Activated CD8-positive, alpha-beta memory T cell treated with anti-CD3 and anti-CD28 coated beads for 24 hours (primary cell): ENCODE data around the gene VWA8.
"Not testable (repeated sequence)": the region's sequence is repeated elsewhere in the genome, so short reads cannot be mapped to it uniquely, and the experiment has no call there.

Source experiments
- DNase-seq: peaks from one replicate; pipeline ENCODE4 v3.0.0-alpha.2; 2020

Gene VWA8

GRCh38 chr13:41678848-41679247, 282.1 kb downstream of the VWA8 start:
- DNase-seq: no peak

GRCh38 chr13:41678249-41678648, 282.7 kb downstream of the VWA8 start:
- DNase-seq: no peak

DNA sequence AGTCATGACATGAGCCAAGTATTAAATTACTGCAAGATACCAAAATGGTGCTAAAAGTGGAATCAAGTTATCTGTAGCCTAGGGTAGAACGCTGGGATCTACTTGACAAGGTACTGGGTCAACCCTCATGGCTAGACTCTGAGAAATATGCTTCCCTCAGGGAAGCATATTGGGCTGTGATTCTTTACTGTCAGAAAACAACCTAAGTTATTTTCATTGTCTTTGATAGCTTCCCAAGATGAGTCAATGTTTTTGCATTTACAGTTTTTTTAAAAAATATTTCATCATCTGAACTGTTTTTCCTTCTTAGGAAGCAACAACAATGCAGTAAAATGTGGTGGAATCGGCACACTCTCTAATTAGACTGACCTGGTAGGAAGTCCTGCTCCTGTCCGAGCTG, 285.6 kb downstream of the VWA8 start:
- no peak for DNase-seq

DNA sequence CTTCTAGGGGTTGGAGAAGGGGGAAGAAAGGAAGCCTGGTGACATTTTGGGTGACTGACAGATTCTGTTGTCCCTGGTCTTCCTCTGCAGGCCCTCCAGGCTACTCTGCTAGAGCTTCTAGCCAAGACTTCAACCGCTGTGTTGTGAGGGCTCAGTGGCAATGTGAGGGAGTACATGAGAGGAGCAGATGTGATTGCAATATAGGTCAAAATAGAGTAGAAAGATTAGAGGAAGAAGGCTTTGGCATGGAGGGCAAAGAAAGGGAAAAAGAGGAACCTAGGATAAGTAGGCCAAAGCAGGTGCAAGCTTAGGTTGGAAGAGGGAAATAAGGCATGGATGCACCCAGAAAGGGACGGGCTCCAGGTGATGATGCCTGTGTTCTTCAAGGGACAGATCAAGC, 286.7 kb downstream of the VWA8 start:
- DNase-seq: no peak

DNA sequence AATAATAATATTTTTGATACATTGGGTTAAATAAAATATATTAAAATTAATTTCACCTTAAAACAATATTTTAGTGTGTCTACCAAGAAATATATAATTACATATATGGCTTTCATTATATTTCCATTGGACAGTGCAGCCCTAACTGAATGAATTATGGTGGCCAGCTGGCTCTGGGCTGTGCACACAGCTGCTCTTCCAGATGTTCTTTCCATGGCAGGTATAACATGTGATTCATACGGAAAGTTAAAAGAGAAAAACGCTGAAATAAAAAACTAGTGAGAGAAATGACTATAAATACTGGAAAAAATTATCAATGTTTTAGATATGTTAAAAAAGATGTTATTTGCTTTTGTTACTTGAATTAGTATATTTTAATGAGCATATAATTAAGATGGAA, 287.3 kb downstream of the VWA8 start:
- DNase-seq: no peak

DNA sequence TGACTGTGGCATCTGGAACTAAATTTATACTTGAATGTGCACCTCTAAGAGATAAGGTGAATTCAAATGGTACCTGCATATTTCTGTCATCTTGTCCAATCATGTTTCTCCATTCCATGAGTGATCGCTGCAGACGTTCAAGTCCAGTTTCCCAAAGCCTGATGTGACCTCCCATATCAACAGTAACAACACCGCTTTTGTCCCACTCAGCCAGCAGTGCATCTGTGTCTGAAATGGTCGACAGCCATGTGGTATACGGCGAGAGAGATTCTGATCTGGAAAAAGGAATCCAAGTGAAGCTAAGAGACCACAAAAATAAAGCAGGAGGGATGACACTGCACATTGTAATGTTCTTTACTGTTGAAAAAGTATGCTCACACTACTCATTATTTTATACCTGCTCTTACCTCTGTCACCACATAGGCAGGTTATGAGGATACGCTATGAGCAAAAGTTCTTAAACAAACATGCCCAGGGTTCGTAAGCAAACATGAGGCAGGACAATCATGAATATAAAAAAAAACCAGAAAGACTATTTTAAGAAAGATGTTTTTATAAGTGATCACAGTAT, 290.0 kb downstream of the VWA8 start:
- no peak for DNase-seq

- DNase-seq: no peak
Measured at GRCh38 chr13:41668130-41668757, 292.7 kb downstream of the VWA8 start.

DNA sequence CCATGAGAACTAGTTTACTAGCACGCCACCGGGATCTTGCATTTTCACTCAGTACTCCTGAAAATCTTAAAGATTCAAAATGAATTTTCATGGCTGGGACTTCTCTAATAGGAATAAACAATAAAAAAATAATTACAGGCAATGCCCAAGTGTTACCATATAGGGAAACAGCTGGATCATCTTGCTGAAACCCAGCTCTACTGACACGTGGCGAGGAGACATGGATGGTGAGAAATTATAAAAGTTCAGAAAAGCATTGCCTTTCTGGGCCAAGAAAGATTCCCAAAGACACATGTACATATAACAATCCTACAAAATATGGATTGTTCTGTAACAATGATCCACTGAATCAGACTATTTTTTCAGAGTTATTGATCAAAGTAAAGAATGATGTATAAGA, 294.3 kb downstream of the VWA8 start:
- DNase-seq: no peak

DNA sequence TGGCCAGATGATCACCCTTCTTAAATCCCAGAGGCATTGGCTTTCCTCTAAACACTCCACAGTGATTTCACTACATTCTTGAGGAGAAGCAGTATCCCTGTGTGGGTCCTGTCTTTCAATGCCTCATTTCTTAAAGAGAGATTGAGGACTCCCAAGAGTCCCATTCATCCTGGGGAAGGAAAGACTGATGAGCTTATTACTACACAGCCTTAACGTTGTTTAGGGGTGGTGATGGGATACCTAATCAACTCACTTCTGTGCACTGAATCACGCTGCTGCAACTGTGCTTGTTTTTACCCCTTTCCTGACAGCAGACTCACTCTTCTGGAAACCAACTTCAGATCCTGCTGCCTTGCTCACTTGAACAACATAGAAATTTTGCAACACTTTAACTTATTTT, 300.5 kb downstream of the VWA8 start:
- DNase-seq: no peak

GRCh38 chr13:41658057-41658661, 302.8 kb downstream of the VWA8 start:
- DNase-seq: no peak

- no peak for DNase-seq
Measured at GRCh38 chr13:41655997-41656396, 304.9 kb downstream of the VWA8 start.

DNA sequence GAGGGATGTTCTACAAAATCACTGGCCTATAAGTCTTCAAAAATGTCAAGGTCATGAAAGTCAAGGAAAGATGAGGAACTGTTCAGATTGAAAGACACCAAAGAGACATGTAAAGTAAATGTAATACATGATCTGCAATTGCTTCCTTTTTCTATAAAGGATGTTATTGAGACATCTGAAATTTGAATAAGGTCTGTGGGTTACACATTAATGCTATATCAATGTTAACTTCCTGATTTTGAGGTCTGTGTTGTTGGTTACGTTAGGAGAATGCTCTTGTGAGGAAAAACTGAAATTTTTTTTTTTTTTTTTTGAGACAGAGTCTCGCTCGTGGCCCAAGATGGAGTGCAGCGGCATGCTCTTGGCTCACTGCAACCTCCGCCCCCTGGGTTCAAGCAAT, 306.1 kb downstream of the VWA8 start:
- DNase-seq: no peak

DNA sequence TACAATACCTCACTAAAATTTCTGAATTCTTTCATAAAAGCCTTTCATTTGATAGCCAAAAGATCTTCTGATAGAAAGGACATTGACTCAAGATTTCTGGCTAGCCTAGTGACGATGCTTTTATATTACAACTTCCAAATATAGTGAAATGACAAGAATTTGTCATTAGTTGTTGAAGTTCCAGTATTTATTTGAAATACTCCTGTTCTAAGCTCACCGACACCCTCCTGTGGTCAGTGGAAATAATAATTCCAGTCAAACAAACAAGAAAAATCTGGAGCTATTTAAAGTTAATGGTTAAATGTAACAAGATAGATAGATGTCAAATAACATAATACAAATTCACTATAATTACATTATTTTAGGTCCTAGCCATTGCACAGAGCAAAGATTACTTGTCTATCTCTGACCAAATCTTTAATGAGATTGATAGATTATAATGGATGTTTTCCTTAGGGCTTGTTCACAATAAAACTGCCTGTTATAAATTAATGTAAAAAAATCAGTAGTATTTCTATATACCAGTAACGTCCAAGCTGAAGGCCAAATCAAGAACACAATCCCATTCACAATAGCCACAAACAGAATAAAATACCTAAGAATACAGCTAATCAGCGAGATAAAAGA, 308.1 kb downstream of the VWA8 start:
- no peak for DNase-seq

GRCh38 chr13:41651413-41652058, 309.4 kb downstream of the VWA8 start:
- no peak for DNase-seq

DNA sequence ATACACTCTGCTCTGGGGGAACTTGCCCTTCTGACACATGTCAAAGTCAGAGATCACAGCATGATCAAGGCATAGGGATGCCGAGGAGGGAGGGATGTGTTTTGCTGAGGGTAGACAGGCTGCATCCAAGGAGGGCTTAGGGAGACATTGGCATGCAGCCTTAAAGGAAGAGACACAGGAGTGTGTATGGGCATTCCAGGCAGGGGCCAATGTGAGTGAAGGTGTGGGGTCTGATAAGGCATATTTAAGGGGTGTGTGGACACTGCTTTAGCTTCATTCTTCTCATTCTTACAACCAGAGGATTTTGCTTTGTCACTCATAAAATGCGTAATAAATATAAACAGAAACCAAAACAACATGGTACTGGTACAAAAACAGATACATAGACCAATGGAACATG, 310.2 kb downstream of the VWA8 start:
- no peak for DNase-seq

DNA sequence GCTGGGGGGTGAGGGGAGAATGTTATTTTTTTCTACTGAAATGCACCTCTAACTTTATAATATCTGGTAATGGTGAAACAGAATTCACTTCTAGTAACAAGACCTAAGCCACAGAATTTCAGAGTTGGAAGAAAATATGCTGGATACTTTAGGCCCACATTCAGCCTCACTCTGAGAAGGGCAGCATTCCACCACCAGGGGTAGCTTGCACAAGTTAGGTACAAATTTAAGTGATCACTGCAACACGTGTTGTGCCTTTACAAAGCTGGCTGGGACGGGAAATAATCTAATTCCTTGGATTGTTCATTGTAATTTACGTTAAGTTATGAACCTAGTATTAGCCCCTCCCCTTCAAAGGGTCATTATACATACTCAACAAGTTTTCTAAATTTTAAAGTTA, 311.2 kb downstream of the VWA8 start:
- no peak for DNase-seq

GRCh38 chr13:41648314-41648935, 312.5 kb downstream of the VWA8 start:
- DNase-seq: no peak

DNA sequence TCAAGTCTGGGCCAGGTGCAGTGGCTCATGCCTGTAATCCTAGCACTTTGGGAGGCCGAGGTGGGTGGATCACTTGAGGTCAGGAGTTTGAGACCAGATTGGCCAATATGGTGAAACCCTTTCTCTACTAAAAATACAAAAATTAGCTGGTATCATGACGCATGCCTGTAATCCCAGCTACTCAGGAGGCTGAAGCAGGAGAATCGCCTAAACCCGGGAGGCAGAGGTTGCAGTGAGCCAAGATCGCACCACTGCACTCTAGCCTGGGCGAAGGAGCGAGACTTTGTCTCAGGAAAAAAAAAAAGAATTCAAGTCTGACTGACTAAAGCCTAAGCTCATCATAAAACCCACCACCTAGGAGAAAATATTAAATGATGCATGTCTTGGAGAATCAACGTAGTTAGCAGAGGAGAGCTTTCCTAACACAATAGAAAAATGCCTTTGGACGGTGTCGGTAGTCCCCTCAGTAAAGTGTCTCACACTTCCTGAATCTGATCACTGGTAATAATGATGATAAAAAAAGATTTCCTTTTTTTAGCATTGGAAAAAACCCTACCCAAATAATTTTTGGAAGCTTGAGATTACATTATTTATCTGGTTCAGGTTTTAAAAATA, 313.1 kb downstream of the VWA8 start:
- not testable (repeated sequence) for DNase-seq

DNA sequence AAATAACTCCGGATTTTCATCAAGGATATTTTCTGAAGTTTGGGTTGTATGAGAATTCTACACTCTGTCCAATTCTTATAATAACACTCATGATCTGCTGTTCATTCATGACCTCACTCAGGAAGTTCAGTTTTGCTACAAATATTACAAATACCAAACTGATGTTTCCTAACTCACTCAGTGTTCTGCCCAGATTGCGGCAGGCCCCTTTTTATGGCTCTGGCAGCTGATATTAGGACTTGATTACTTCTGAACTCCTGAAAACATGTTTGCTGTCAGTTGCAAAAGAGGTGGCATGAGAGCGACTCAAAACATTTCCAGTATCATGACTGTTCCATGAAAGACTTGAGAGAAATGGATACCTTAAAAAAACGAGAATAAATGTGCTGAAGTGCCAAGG, 315.6 kb downstream of the VWA8 start:
- DNase-seq: no peak

DNA sequence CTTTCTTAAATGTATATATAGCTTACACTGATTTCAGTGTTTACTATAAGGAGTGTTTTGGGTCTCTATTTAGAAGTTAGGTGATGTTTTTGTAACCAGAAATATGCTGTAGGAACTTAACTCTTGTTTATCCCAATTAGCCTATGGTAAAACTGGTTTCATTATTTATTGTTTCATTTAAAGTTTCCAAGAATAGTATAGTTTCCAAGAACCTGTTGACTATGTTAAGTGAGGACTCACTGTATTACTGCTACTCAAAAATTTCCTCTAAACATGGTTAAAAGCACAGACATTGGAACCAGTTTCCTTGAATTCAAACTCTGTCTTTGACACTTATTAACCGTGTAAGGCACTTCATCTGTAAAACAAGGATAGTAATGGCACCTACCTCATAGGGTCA, 316.2 kb downstream of the VWA8 start:
- DNase-seq: no peak

- DNase-seq: no peak
Measured at GRCh38 chr13:41643507-41643906, 317.4 kb downstream of the VWA8 start.

- DNase-seq: no peak
Measured at GRCh38 chr13:41641961-41642360, 318.9 kb downstream of the VWA8 start.

GRCh38 chr13:41641429-41641828, 319.5 kb downstream of the VWA8 start:
- no peak for DNase-seq
